ENCODE measurements around the gene MND1. TPM values are rescaled to one million over a fixed set of nuclear protein-coding genes. Genes with fewer than 3 reads are reported as not detected.

The MND1 gene
- total RNA-seq, 1 donor from 2014 or later: 1.00 TPM

DNA sequence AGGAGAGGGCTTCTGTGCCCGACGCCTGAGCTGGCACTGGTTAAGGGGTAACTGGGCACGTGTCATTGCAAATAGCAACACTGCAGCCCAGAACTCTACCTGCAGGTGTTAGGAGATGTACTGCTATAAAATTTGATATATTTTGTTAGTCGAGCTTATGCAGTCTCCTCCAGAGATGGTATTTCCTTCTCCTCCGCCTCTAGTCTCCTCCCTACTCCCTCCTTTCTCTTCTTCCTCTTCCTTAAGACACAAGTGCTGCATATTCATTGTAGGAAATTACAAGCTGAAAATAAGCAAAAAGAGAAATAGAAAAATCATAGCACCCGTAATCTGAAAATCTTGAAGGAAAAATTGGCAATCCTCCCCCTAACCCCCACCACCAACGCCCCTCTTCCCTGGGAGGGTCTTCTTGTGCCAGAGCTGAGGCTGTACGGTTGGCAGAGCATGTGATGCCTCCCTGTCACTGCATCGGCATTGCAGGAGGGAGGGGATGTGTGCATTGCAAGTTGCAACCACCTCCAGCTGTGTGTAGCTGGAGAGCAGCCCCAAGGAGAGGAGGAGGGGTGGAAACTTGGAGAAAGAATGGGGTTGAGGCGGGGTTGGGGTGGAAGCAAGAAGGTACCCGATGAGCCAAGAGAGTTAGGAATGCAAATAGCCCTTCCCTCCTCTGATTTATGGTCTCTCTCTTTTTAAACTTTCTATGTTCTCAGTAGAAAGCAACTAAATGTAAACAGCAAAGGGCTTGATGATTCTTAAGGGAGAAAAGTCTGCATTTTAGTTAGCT is 48.3 kb upstream of the MND1 start:
- H3K27ac Mint-ChIP-seq (ENCODE audit: unreplicated experiment): no peak overlapping the region
- Histone ChIP-seq H3K36me3 (ENCODE audit: insufficient read depth, low read length) (no peaks in the 10 kb centered on the region), H2AFZ (ENCODE audit: low read depth, low read length) (no peak overlapping the region), H3K4me1 (ENCODE audit: insufficient read depth, low read length) (no peaks in the 10 kb centered on the region), H3K4me2 (ENCODE audit: low read length) (no peak overlapping the region), H4K20me1 (ENCODE audit: insufficient read depth, low read length) (no peaks in the 10 kb centered on the region), H3K9ac (ENCODE audit: low read length) (no peak overlapping the region), H3K4me3 (ENCODE audit: insufficient read depth, low read depth, low read length) (no peak overlapping the region), H3K27me3 (ENCODE audit: insufficient read depth, low read length) (no peaks in the 10 kb centered on the region), H3K79me2 (ENCODE audit: insufficient read depth, low read length) (no peaks in the 10 kb centered on the region), H3K9me3 (ENCODE audit: insufficient read depth, low read depth, low read length) (no peaks in the 10 kb centered on the region), H3K27ac (ENCODE audit: low read depth, low read length) (no peak overlapping the region)
- peaks cover 14% of the 10 kb centered on the region for H3K4me1 Mint-ChIP-seq (ENCODE audit: low read depth, unreplicated experiment)
- H3K4me3 Mint-ChIP-seq (ENCODE audit: unreplicated experiment): no peak overlapping the region
- FAIRE-seq (no peak), DNase-seq (ENCODE audit: low read depth) (peak; percentile 47)
- peaks cover 10% of the 10 kb centered on the region for H3K9me3 Mint-ChIP-seq (ENCODE audit: unreplicated experiment)
- H3K36me3 Mint-ChIP-seq (ENCODE audit: low read depth, unreplicated experiment): peaks cover 53% of the 10 kb centered on the region
- TF ChIP-seq, protein P1, sequence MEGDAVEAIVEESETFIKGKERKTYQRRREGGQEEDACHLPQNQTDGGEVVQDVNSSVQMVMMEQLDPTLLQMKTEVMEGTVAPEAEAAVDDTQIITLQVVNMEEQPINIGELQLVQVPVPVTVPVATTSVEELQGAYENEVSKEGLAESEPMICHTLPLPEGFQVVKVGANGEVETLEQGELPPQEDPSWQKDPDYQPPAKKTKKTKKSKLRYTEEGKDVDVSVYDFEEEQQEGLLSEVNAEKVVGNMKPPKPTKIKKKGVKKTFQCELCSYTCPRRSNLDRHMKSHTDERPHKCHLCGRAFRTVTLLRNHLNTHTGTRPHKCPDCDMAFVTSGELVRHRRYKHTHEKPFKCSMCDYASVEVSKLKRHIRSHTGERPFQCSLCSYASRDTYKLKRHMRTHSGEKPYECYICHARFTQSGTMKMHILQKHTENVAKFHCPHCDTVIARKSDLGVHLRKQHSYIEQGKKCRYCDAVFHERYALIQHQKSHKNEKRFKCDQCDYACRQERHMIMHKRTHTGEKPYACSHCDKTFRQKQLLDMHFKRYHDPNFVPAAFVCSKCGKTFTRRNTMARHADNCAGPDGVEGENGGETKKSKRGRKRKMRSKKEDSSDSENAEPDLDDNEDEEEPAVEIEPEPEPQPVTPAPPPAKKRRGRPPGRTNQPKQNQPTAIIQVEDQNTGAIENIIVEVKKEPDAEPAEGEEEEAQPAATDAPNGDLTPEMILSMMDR (IDR thresholded peaks at IDR 0.05; ENCODE audit: insufficient read depth, low read depth, low read length): no peak
- TF ChIP-seq EZH2 (IDR thresholded peaks at IDR 0.05; ENCODE audit: insufficient read depth, low read length): no peak
- H3K27me3 Mint-ChIP-seq (ENCODE audit: low read depth, unreplicated experiment): no peaks in the 10 kb centered on the region

DNA sequence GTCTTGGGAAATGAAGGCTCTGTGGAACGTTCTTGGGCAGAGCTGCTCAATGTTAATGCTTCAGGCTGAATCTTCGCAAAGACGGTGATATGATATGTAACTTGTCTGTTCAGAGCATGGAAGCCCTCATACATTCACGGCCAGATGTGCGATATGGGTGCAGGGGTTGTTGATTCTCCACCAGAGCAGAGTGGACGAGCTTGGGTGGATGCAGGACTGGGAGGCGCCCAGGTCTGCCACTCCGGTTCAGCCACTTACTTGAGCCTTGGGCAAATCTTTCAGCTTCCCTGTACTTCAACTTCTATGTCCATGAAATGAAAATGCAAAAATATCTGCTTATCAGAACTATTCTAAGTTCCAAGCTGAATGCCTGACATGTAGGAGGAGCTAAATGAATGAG is 47.4 kb upstream of the MND1 start:
- H3K36me3 Mint-ChIP-seq (ENCODE audit: low read depth, unreplicated experiment): peaks cover 59% of the 10 kb centered on the region
- H3K4me2 ChIP-seq (ENCODE audit: low read length): no peak overlapping the region
- no peaks in the 10 kb centered on the region for H3K36me3 ChIP-seq (ENCODE audit: insufficient read depth, low read length)
- FAIRE-seq (no peak), DNase-seq (ENCODE audit: low read depth) (no peak)
- H3K27me3 Mint-ChIP-seq (ENCODE audit: low read depth, unreplicated experiment): no peaks in the 10 kb centered on the region
- TF ChIP-seq EZH2 (IDR thresholded peaks at IDR 0.05; ENCODE audit: insufficient read depth, low read length): no peak
- TF ChIP-seq, protein P1 (IDR thresholded peaks at IDR 0.05; ENCODE audit: insufficient read depth, low read depth, low read length): no peak
- H3K27me3 ChIP-seq (ENCODE audit: insufficient read depth, low read length): no peaks in the 10 kb centered on the region
- no peak overlapping the region for H3K9ac ChIP-seq (ENCODE audit: low read length)
- H3K27ac ChIP-seq (ENCODE audit: low read depth, low read length): no peak overlapping the region
- H4K20me1 ChIP-seq (ENCODE audit: insufficient read depth, low read length): no peaks in the 10 kb centered on the region
- peaks cover 16% of the 10 kb centered on the region for H3K9me3 Mint-ChIP-seq (ENCODE audit: unreplicated experiment)
- H3K27ac Mint-ChIP-seq (ENCODE audit: unreplicated experiment): no peak overlapping the region
- no peaks in the 10 kb centered on the region for H3K4me1 ChIP-seq (ENCODE audit: insufficient read depth, low read length)
- H3K9me3 ChIP-seq (ENCODE audit: insufficient read depth, low read depth, low read length): no peaks in the 10 kb centered on the region
- no peak overlapping the region for H3K4me3 ChIP-seq (ENCODE audit: insufficient read depth, low read depth, low read length)
- no peaks in the 10 kb centered on the region for H3K79me2 ChIP-seq (ENCODE audit: insufficient read depth, low read length)
- H2AFZ ChIP-seq (ENCODE audit: low read depth, low read length): no peak overlapping the region
- peaks cover 14% of the 10 kb centered on the region for H3K4me1 Mint-ChIP-seq (ENCODE audit: low read depth, unreplicated experiment)
- H3K4me3 Mint-ChIP-seq (ENCODE audit: unreplicated experiment): no peak overlapping the region

DNA sequence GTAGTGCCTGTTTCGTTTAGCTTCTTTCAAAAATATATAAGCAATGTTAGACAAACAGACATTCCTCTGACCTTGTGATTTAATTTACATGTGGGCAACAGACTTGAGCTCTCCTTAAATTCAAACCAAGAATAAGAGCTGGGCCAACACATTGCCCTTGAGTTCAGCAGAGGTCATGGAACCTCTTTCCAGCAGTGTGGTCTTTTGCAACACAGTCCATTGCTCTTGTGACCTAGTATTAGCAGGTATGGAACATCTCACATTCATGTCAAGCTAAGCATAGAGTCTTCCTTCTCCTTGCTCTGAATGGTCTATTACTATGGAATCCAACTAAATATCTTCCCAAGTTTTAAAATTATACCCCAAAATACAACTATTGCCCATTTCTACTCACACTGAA is 33.7 kb upstream of the MND1 start:
- no peaks in the 10 kb centered on the region for H4K20me1 ChIP-seq (ENCODE audit: insufficient read depth, low read length)
- no peak overlapping the region for H3K9ac ChIP-seq (ENCODE audit: low read length)
- no peaks in the 10 kb centered on the region for H3K9me3 ChIP-seq (ENCODE audit: insufficient read depth, low read depth, low read length)
- H2AFZ ChIP-seq (ENCODE audit: low read depth, low read length): no peak overlapping the region
- no peaks in the 10 kb centered on the region for H3K4me1 Mint-ChIP-seq (ENCODE audit: low read depth, unreplicated experiment)
- H3K4me2 ChIP-seq (ENCODE audit: low read length): no peak overlapping the region
- FAIRE-seq (no peak), DNase-seq (ENCODE audit: low read depth) (no peak)
- H3K4me3 ChIP-seq (ENCODE audit: insufficient read depth, low read depth, low read length): no peak overlapping the region
- no peaks in the 10 kb centered on the region for H3K4me1 ChIP-seq (ENCODE audit: insufficient read depth, low read length)
- no peaks in the 10 kb centered on the region for H3K27me3 Mint-ChIP-seq (ENCODE audit: low read depth, unreplicated experiment)
- H3K27ac ChIP-seq (ENCODE audit: low read depth, low read length): no peak overlapping the region
- H3K79me2 ChIP-seq (ENCODE audit: insufficient read depth, low read length): no peaks in the 10 kb centered on the region
- no peaks in the 10 kb centered on the region for H3K9me3 Mint-ChIP-seq (ENCODE audit: unreplicated experiment)
- no peak overlapping the region for H3K27ac Mint-ChIP-seq (ENCODE audit: unreplicated experiment)
- H3K27me3 ChIP-seq (ENCODE audit: insufficient read depth, low read length): no peaks in the 10 kb centered on the region
- no peak for TF ChIP-seq EZH2 (IDR thresholded peaks at IDR 0.05; ENCODE audit: insufficient read depth, low read length)
- TF ChIP-seq, protein P1 (IDR thresholded peaks at IDR 0.05; ENCODE audit: insufficient read depth, low read depth, low read length): no peak
- peaks cover 4% of the 10 kb centered on the region for H3K36me3 Mint-ChIP-seq (ENCODE audit: low read depth, unreplicated experiment)
- no peaks in the 10 kb centered on the region for H3K36me3 ChIP-seq (ENCODE audit: insufficient read depth, low read length)
- H3K4me3 Mint-ChIP-seq (ENCODE audit: unreplicated experiment): no peak overlapping the region

Measured in astrocyte (in vitro differentiated cells and primary cell).